Measurements from ENCODE around the gene EMILIN1.

The EMILIN1 gene

DNA sequence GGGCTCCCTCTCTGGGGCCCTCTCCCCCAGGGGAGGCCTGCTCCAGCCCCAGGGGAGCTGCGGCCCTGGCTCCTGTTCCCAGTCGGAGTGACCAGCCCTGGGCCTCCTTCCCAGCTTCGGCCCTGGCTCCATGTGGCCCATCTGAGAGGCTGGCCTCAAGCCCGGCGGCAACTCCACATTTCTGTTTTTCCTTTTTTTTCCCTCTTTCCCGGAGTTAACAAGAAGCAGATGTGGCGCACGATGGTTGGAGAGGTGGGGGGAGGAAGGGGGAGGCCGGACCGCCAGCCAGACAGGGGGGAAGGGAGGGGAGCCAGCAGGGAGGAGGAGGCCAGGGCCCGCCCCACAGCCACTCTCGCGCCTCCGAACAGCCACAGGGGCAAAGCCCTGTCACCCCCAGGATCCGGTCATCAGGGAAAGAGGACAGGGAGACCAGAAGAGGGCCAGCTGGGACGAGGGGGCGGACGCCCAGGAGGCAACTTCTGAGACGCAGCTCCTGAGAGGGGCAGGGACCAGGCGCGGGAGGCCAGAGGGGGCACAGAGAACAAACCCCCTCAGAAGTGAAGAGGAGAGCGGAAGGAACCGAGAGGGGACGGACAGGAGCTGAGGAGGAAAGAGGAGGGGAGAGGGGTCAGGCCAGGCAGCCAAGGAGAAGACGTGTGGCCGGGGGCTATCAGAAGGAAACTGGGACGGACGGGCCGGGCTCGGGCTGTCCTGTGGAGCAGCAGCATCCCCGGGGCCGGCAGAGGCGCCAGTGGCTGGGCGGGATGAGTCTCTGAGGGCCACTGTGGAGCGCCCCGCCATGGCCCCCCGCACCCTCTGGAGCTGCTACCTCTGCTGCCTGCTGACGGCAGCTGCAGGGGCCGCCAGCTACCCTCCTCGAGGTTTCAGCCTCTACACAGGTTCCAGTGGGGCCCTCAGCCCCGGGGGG, at the start of gene EMILIN1:
TSS of gene EMILIN1 (plus strand) at position 349 of the 928 bp plus-strand sequence. CDS start at position 800, 451 bp downstream.
- no peak for DNase-seq

DNA sequence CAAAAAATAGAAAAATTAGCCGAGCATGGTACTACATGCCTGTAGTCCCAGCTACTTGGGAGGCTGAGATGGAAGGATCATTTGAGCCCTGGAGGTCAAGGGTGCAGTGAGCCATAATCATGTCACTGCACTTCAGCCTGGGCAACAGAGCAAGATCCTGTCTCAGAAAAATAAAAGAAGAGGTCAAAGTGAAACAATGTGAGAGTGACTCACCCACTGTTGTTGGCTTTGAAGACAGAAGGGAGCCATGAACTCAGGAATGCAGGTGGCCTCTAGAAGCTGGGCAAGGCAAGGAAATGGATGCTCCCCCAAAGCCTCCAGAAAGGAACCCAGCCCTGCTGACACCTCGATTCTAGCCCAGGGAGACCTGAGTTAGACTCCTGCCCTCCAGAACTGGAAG, 49.4 kb upstream of the EMILIN1 start:
- no peak for DNase-seq

DNA sequence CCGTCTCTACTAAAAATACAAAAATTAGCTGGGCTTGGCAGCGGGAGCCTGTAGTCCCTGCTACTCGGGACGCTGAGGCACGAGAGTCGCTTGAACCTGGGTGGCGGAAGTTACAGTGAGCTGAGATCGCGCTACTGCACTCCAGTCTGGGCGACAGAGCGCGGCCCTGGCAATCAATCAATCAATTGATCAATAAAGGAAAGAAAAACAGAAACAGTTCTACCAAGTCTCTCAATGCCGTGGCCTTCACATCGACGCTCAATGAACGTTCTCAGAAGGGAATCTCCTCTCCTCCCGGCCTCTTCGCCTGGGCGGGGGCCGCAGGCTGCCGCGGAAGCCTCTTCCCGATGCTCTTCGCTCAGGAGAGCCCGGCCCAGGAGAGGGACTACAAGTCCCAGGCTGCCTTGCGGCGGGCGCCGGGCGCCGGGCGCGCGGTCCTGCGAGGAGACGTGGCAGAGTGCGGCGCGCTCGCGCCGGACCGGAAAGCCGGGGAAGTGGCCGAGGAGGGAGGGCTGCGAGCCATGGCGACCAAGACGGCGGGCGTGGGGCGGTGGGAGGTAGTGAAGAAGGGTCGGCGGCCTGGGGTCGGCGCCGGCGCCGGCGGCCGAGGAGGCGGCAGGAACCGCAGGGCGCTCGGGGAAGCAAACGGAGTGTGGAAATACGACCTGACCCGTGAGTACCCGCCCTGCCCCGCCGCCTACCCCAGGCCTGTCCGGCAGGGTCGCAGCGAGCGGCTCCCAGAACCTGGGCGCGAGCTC, 45.7 kb upstream of the EMILIN1 start, which contains the start of gene TMEM214:
TSS of gene TMEM214 (plus strand) at position 471 of the 758 bp plus-strand sequence. CDS start at position 522, 51 bp downstream.
- peak; percentile 13 to 57 for DNase-seq

DNA sequence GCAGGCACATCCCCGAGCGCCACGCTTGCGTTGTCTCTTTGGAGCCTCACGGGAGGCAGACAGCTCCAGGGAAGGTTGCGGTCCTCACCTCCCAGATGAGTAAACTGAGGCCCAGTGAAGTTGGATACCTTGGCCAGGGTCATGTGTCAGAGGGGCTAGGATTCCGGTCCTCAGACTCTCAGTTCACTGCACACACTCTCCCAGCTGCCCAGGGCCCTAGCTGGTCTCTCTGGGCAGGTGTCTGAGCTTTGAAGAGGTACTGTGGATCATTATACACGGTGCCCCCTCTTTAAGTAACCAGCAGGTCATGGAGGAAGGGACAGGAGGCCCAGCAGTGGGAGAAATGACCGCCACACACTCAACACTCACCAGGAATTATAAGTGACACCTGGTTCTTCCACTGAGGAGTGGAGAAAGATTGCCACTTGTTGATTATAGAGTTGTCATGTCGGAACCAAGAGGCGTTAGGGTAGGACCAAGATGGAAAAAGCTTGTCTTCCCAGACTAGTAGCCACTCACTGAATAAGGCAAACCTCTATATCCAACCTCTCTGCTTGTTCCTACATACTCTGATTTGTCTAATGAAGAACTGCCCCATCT, 45.1 kb upstream of the EMILIN1 start:
- no peak for DNase-seq

DNA sequence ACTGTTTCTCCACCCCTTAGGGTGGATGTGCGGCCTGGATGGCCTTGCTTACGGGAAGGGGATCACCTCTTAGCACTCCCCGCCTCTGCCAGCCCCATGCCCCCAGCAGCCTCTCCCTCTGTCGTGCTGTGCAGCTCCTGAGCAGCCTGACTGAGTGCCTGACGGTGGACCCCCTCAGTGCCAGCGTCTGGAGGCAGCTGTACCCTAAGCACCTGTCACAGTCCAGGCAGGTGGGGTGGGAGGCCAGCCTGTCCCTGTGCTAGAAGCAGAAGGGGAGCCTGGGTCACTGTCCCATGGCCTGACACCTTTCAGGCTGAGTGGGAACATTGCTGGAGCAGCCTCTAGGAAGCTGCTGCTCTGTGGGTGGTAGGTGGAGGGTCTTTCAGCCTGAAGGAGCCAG, 40.4 kb upstream of the EMILIN1 start:
- no peak for DNase-seq

DNA sequence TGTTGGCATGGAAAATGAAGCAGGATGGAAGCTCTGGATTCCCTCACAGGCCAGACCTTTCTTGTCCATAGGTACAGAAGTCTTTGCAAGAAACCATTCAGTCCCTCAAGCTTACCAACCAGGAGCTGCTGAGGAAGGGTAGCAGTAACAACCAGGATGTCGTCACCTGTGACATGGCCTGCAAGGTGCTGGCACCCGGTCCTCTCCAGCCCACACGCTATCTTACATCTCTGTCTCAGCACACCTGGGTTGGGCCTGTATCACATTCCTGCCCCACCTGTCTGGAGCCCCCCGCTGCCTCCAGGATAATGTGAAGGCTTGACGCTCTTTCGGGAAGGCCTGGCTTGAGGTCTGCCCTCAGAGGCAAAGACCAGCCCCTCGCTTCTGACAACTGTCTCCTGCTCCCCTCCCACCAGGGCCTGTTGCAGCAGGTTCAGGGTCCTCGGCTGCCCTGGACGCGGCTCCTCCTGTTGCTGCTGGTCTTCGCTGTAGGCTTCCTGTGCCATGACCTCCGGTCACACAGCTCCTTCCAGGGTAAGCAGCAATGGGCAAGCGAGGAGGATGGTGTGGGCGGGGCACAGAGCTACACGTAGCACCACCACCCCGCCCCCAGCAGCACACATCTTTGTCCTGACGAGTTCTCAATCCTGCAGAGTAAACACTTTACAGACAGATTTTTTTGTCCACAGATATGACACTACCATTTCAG, 39.6 kb upstream of the EMILIN1 start:
- no peak for DNase-seq

DNA sequence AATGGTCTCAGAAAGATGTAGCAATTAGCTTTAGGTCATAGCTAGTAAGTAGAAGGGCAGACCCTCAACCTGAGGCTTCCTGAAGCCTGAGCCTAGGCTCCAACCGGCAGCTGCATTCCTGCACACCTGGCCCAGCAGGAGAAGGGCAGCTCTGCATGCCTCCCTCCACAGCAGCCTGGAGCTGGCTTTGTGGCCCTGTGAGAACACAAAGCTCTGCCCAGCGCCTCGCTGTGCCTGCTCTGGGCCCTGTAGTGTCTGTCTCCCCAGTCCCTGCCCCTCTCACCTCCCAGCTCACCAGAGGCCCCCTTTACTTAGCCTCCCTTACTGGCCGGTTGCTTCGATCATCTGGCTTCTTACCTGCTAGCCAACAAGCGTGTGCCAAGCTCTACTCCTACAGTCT, 39.0 kb upstream of the EMILIN1 start:
- DNase-seq = no peak

DNA sequence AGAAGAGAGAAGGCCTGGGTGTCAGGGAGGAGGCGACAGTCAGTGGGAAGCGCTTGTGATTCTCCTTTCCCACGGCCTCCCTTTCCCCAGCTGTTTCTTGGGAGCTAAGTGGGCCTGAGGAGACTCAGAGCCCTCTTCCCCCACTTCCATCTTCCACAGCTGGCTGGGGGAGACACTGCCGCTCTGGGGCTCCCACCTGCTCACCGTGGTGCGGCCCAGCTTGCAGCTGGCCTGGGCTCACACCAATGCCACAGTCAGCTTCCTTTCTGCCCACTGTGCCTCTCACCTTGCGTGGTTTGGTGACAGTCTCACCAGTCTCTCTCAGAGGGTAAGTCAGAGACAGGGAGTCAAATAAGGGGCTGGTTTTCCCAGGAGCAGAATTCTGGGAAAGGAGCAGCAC, 38.5 kb upstream of the EMILIN1 start:
- no peak for DNase-seq

DNA sequence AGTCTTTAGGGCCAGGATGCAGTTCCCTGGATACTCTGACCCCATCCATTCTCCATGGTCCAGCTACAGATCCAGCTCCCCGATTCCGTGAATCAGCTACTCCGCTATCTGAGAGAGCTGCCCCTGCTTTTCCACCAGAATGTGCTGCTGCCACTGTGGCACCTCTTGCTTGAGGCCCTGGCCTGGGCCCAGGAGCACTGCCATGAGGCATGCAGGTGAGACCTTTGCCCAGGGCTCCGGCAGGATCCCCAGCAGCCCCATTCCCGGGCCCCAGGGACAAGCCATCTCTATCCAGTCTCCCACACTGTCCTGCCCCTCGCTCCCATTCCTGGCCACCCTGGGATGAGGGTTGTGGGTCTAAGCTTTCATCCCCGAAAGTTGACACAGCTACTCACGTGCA, 38.1 kb upstream of the EMILIN1 start:
- DNase-seq = no peak

DNA sequence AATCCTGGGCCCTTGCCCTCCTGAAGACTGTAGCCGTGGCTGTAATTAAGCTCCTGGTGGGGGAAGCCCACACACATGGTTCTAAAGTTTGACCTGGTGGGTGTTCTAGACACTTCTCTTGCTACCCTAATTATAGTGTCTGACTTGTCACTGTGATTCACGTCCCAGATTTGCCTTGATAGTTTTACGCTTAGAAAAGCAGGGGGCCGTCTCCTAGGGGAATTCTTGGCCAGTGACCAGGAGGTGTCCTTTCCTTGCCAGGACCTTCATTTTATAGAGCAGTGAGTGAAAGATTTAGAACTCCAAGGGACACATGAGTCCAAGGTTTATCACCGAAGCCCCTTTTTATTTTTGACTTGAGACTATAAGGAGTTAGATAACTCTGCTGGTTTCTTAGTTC, 36.7 kb upstream of the EMILIN1 start:
- DNase-seq = no peak

DNA sequence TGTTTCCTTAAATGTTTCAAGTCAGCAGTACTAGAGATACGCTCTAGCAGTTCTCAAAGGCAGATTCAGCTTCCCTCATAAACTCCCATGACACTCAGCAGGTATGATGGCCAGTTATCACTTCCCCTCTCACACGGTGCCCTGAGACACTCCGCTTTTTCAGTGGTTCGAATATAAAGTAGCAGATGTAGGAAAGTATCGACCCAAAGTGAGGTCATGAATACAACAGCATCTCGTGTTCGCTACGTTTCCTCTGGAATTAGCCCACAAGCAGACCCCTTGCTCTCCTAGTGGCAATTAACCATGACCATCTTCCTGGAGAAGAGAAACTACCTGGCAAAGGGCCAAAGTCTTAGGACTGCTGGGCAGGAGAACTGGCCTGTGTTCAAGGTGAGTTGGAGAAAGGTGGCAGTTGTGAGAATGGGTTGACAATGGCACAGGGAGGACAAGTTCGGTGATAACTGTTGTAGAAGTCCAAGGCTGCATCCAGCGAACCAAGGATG, 36.2 kb upstream of the EMILIN1 start:
- DNase-seq = no peak

DNA sequence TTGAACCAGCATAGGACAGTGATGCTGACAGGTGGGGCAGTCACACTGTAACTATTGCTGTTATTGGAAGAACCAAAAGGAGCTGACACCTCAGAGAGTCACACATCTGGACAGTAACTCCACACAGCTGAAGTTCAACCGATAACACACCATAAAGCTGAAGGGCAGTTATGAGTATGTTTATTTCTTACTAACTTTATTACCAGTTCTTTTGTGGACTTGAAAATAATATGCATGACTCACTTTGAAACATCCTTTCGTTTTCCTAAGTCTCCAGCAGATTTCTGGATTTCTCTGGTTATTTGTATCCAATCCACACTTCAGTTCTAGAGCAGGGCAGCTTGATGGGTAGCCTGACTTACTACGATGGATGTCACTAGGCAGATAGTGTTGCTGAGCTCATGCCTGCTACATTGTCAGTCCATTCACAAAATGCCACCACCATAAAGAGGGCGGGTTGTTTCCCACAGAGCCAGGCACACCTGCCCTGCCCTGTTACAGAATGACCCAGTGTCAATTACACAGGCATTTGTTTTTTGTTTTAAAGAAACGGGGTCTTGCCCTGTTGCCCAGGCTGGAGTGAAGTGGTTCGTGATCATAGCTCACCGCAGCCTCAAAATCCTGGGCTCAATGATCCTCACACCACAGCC, 35.3 kb upstream of the EMILIN1 start:
- DNase-seq = no peak

DNA sequence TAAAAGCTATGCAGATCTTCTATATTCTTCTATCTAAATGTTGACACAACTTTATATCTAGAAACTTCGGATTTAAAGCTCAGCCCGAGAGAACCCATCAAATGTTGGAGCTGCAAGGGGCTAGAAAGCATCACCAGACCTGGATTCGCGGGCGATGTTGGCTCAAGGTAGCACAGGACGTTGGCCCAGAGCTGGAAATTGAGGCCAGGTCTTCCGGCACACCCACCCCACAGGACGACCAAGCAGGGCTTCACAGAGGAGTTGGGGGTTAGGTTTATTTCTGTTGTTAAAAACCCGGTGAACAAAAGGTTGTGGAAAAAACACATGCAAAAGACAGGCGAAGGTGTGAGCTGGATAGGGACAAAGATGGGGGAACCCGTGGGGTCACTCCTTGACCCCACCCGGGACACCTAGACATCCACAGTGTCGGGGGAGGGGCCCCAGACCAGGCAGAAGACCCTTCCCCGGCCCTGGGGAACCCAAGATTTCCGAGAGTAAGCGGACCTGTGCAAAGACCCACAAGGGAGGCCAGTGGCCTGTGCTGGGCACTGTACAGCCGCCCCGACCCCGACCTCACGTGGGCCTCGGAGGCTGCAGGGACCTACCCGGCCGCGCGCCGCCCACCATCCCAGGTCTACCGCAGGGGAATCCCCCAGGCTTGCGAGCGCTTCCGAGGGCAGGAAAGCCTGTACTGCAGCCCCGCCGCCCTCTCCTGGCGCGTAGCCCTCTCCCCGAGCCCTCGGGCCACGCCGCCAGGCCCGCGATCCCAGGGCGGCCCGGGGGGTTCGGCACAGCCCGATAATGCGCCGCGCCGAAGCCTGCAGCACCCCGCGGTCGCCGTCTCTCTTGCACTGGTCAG, 28.8 kb upstream of the EMILIN1 start:
- peak in 1 of 2 donors; percentile 24 for DNase-seq

DNA sequence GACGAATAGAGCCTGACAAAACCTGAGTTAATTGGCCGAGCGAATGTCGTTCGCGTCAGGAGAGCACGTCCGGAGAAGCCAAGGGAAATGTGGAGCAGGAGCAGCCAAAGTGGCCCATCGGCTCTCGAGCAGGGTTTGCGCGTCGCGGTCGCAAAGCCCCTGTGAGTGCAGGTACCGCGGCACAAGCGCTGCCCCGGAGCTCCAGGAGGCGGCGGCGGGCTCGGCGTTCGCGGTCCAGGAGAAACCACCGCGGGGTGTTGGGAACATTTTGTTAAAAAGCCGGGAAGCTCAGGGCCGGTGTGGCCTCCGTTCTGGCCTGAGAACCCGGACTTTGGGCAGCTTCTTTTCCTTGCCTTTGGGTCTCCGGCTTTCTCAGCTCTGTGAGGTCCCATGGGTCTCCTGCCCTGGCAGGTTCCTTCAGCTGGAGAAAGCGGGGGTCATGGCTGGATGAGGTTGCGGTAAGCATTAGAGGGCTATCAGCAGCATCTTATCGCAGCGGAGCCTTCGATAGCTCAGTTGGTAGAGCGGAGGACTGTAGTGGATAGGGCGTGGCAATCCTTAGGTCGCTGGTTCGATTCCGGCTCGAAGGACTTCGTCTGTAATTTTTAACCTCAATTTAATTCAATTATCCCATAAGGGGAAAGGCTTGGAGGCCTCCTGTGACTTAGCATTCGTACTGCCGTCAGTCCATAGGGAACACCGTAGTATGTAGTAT, 28.0 kb upstream of the EMILIN1 start:
- peak; percentile 87 to 94 for DNase-seq

DNA sequence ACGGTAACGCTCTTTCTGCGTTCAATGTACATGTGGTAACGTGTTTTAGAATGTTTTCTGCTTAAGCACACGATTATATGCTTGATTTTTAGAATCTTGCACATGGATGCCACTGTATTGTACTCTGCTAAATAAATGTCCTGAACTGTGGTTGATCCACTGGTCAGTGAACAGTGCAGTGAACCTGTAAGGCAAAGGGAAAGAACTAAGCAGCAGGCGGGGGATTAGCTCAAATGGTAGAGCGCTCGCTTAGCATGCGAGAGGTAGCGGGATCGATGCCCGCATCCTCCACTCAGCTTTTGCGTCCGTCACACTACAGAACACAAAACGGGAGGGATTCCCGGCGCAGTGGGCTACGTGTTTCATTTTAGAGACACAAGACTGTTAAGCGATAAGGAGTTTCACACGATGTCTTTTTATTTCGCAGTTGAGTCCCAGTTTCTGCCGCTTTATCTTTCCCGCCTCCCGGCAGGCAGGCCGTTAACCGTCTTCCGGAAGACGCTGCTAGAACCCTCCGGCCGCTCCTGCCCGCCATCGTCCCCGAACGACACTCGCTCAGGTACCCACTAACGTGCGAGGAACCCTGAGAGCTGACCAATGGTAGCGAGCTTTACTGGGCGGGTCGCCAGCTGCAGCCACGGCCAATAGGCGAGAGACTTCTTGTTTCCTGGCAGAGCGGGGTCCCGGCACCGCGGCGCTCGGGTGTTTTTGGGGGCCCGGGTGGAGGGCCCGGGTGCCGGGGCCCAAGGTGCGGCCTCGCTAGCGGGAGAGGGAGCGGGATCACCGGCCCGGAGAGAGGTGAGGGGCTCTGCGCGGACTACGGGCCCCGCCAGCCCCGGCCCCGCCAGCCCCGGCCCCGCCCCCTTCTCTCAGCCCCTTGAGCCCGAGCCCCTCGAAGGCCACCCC, 27.2 kb upstream of the EMILIN1 start, which contains the start of gene AGBL5:
TSS of gene AGBL5 (plus strand) at position 673 of the 906 bp plus-strand sequence. CDS start 1,291 bp downstream, outside the sequence.
- DNase-seq = peak; percentile 87 to 89

DNA sequence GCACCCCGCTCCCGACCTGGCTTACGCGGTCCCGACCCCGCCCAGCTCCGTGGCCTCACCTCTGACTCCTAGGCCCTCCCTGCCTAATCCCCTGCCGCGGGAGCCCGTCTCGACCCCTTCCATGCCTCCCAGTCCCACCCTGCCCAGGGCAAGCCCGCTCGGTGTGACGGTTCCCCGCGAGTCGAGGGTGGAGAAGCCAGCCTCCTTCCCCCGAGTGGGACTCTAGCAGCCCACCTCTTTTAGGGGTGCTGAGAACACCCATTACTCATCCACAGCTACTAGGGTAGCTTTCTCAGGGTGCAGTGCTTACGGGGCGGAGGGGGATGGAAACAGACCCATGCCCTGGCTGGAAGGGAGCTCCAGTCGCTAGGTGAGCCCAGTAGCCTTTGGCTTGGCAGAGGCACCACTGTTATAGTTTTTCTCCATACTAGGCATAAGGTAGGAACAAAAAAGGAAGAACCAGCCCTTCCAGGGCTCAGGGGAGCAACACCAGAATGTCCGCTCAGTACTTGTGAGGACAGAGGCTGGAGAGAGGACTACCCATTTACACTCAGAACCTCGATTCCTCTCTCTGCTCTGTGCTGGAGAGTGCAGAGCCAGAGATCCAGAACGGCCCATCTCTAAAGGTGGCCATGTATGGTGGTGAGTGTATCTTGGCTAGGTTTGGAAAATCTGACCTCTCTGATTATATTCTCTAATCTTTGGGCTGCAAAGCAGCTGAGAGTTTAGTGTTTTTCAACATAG, 26.3 kb upstream of the EMILIN1 start:
- DNase-seq = no peak

DNA sequence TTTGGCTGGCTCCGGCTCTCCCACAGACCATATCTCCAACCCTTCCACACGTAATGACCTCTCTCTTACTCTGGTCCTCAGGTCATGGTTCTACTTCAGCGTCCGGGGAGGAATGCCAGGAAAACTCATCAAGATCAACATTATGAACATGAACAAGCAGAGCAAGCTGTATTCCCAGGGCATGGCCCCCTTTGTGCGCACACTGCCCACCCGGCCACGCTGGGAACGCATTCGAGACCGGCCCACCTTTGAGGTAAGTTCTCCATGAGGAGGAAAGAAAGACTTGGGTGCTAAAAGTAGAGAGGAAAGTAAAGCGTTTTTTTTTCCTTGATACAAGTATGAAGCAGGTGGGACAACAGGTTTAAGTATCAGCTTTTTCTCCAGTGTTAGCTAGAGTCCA, 25.1 kb upstream of the EMILIN1 start:
- no peak for DNase-seq

DNA sequence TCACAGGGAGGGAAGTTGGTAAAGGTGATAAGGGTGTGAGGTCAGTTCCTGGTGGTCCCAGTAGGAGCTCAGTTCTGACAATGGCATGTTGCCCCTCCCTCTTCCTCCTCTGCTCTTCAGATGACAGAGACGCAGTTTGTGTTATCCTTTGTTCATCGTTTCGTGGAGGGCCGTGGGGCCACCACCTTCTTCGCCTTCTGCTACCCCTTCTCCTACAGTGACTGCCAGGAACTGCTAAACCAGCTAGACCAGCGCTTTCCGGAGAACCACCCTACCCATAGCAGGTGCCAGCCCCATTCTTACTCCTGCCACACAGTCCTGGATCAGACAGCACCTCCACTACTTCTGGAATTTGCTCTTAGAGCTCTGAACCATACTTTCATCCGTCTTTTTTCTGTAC, 24.6 kb upstream of the EMILIN1 start:
- DNase-seq = no peak

Measured in bone marrow (tissue), 2 donors.